Ramos (cell line): ENCODE results near the gene SOWAHB.

ENCODE experiments used
- in situ Hi-C: fragments of 300-500 bp; cut with MboI; formaldehyde crosslinking; loops from one replicate; pipeline ENCODE4 v1.14.3; 2022; ENCODE audit warnings: low sequenced_read_pairs; ENCODE audit not compliant: unreplicated experiment

Gene SOWAHB

DNA sequence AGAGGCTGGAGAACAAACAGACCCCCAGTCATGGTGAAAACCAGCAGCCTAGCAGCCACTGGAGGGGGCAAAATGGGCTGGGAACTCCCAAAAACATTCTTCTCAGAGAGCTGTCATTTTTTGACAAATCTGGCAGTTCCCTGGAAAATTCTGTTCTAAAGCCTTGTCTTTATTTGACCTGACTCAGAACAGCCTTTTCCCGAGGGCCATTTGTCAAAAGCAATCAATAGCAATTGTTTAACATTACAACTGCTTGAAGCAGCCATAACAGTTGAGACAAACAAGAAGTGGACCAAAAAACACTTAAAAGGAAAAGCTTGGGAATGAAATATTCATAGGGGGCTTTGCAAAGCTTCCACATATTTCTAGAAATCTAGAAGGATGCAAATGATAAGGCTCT is 39.6 kb downstream of the SOWAHB start:
- in situ Hi-C loops = no loop called here

DNA sequence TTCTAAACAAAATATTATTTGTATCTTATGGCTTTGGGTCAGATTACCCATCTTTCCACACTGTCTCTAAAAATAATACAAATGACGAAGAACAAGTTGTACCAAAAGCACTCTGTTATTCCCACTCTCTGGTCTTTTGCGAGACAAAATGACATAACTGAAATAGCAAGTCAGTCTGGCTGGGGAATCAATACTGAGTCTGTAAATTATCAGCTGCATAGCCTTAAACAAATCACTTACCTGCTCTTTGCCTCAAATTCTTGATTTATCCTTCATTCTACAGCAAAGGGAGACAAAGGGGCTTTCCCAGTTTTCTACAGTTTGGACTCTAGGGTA is 40.9 kb downstream of the SOWAHB start:
- in situ Hi-C loops = no loop called here

DNA sequence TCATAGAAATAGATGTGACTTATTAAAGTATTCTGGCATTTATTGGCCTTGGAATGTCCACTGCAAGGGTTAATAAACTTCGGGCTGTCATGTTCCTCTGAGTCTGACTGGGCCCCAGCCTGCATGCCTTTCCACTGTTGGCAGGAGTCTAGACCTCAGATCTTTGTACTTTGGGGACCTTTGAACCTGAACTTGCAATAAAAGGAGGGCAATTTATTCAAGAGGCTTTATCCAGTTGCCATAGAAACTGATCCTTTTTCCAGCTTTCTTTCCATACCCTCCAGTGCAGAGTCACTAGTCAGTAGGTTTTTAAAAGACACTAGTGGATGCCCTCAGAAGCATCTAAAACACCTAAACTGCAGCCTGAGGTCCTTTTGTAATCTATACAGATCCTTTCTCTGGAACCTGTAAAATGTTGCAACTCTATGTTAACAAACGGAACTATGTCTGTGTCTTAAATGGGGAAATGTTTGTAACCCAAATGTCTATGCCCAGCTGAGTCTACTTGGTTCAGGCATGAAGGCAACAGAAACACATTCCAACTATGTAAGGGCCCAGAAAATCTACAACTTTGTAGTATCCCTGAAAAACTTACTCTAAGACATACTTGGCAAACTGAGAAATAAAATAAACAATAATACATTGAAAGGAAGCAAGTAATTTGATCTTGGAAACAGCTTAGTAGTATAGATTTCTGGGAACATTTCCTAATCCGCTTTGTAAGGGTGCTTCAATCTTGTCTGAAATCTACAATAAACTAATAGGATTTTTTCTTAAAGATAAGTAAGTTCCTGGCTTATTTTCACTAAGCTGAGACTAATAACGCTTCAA is 41.5 kb downstream of the SOWAHB start:
- in situ Hi-C loops = no loop called here

DNA sequence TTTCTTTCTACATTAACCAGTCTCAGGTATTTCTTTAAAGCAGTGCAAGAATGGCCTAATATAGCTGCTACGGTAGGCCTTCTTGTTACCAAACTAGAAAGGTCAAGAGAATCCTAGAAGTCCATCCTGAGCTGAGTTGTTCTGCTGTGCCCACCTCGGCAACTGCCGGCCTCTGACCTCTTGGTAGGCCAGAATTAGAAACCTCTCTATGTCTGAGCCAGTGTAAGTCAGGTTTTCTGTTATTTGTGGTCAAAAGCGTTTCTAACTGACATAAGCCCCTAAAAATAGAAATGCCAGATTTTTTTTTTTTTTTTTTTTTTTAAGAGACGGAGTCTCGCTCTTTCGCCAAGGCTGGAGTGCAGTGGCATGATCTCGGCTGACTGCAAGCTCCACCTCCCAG is 43.1 kb downstream of the SOWAHB start:
- in situ Hi-C loops = no loop called here

DNA sequence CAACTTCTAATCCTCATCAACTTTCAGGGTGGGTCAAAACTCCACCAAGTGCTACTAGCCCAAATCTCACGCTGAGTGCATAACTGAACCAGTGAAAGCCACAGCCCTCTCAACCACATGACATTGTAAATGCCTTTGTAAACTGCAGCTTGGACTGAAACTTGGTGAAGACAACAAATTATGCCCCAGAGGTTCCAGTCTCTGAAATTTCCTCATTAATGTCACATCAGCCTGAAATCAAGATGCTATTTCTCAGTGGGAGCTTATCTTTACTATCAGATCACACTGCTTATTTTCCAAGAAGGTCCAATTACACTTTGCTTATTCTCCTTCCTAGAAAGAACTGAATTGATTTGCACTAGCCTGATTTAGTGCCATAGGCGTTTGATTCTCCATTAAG is 46.6 kb downstream of the SOWAHB start:
- in situ Hi-C loops = no loop called here

DNA sequence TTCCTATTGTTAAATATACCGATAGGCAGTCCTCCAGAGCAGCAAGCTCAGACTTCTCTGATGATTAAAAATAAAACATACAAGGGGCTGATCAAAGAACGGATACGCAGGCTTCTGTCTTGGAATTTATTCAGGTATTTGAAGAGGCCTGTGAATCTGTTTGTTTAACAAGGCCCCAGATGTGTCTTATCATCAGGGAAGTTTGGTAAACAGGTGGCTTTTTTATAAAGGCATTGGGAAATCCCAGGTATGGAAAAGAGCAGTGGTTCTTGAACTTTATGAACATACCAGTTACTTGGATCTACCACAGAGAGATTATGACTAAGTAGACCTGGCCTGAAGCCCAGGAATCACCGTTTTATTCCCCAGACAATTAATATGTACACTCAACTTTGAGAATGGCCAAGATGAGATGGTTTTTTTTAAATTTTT is 47.9 kb downstream of the SOWAHB start:
- in situ Hi-C loops = no loop called here
